Common myeloid progenitor, CD34-positive (primary cell): Measurements from ENCODE around the gene HIGD2B.
"Not testable (repeated sequence)": the region's sequence is repeated elsewhere in the genome, so short reads cannot be mapped to it uniquely, and the experiment has no call there.

Experiments
- CTCF ChIA-PET: fragments of 350-600 bp; sonication (Branson Sonifier 250); formaldehyde crosslinking; loops from one replicate; lab custom pipeline; 2021; ENCODE audit warnings: antibody characterized with exemption; lab: Charles Lee
- POLR2A ChIA-PET: fragments of 350-600 bp; sonication (Branson Sonifier 250); formaldehyde crosslinking; loops from one replicate; lab custom pipeline; 2021; ENCODE audit warnings: antibody characterized with exemption; lab: Charles Lee
- DNase-seq, 3 donors: peaks; one replicate each; pipeline versions ENCODE4 v3.0.0 to v3.0.0-alpha.2; 2013
- H3K27ac ChIP-seq, 2 experiments: 1 replicate in 1 of 2; 2 replicates in 1 of 2; pipeline ENCODE4 v1.7.0; 2013; ENCODE audit warnings: inconsistent platforms in 2 of 2, low read length in 2 of 2, mild to moderate bottlenecking in 2 of 2, low read depth in 1 of 2, moderate library complexity in 1 of 2; ENCODE audit not compliant: severe bottlenecking in 2 of 2, insufficient read depth in 1 of 2, poor library complexity in 1 of 2
- H3K27me3 ChIP-seq, 5 experiments: replicated peaks in 2 of 5; 1 replicate in 3 of 5; 2 replicates in 2 of 5; pipeline versions ENCODE4 v1.6.1 to v1.7.0; 2013; ENCODE audit warnings: low read length in 4 of 5, mild to moderate bottlenecking in 2 of 5, moderate library complexity in 2 of 5, inconsistent platforms in 1 of 5; ENCODE audit not compliant: insufficient read depth in 5 of 5, control insufficient read depth in 4 of 5
- H3K36me3 ChIP-seq, 4 experiments: 1 replicate in 2 of 4; 2 replicates in 2 of 4; pipeline versions ENCODE4 v1.6.1 to v1.7.0; 2013; ENCODE audit warnings: low read length in 3 of 4, control low read depth in 1 of 4, mild to moderate bottlenecking in 1 of 4; ENCODE audit not compliant: control insufficient read depth in 4 of 4, insufficient read depth in 4 of 4
- H3K4me1 ChIP-seq, 4 experiments: 1 replicate in 3 of 4; 2 replicates in 1 of 4; pipeline versions ENCODE4 v1.6.1 to v1.7.1; 2013; ENCODE audit warnings: low read length in 3 of 4, mild to moderate bottlenecking in 3 of 4, control low read depth in 1 of 4, inconsistent platforms in 1 of 4, moderate library complexity in 1 of 4; ENCODE audit not compliant: control insufficient read depth in 4 of 4, insufficient read depth in 4 of 4; ENCODE audit errors: control extremely low read depth in 1 of 4
- H3K4me3 ChIP-seq, 7 experiments: 1 replicate in 4 of 7; 2 replicates in 3 of 7; pipeline versions ENCODE4 v1.5.1 to v1.7.0; 2013; ENCODE audit warnings: mild to moderate bottlenecking in 7 of 7, low read length in 6 of 7, moderate library complexity in 6 of 7, inconsistent platforms in 2 of 7, low read depth in 2 of 7, control low read depth in 1 of 7; ENCODE audit not compliant: insufficient read depth in 4 of 7, control insufficient read depth in 1 of 7; ENCODE audit errors: extremely low read depth in 1 of 7
- H3K9me3 ChIP-seq, 5 experiments: 1 replicate in 4 of 5; 2 replicates in 1 of 5; pipeline versions ENCODE4 v1.6.1 to v1.7.1; 2013; ENCODE audit warnings: low read length in 4 of 5, mild to moderate bottlenecking in 2 of 5, inconsistent platforms in 1 of 5, low read depth in 1 of 5, moderate library complexity in 1 of 5; ENCODE audit not compliant: control insufficient read depth in 4 of 5, insufficient read depth in 2 of 5; ENCODE audit errors: control extremely low read depth in 1 of 5
- WGBS: methylation state at CpG from one replicate; pipeline ENCODE4 v1.1.5; 2013; ENCODE audit not compliant: insufficient coverage; 5-methylcytosine and 5-hydroxymethylcytosine counted together

Gene HIGD2B

DNA sequence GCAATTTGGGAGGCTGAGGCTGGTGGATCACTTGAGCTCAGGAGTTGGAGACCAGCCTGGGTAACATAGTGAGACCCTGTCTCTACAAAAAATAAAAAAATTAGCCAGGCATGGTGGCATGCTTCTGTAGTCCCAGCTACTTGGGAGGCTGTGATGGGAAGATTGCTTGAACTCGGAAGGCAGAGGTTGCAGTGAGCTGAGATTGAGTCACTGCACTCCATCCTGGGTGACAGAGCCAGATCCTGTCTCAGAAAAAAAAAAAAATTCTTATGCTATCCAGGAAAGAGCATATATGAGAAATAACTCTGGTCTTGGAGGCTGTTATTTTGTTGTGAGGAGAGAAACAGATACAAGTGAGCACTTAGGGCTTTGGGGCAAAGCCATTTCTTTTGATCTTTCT, 42.3 kb upstream of the HIGD2B start:
- H3K4me1 ChIP-seq, H3K27ac ChIP-seq, H3K9me3 ChIP-seq, DNase-seq, H3K4me3 ChIP-seq, H3K36me3 ChIP-seq, POLR2A ChIA-PET, H3K27me3 ChIP-seq: not testable (repeated sequence)
- CTCF ChIA-PET = interaction anchor here (1.2 to 9.1 kb wide), 3 partner anchors 7 to 47 kb away, joined by 3 to 65 read pairs (median 5); no protein-coding TSS in a partner anchor
- WGBS = 93% methylated on average over 1 of the region's 1 CpG

DNA sequence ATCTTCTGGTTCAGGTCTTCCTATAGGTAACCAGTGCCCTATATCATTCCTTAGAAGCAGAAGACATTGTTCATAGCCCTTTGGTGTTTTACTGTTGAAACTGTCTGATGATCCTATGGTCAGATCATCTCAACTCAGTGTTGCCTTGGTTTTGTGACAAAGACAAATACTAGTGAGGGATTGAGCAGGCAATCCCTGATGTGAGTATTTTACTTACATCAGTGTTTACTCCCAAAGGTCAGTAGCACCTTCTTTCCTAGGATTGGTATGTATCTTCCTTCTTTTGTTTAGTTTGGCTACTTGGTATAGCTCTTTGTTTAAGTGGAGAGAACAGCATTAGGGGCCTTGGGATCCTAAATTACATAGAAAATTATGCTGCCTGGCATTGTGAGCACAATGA, 41.2 kb upstream of the HIGD2B start:
- Histone ChIP-seq H3K27me3 (no peaks in the 10 kb centered on the region), H3K36me3 (peaks cover 0 to 2% (median 0%) of the 10 kb centered on the region in 4 experiments), H3K4me1 (no peaks in the 10 kb centered on the region), H3K9me3 (no peaks in the 10 kb centered on the region), H3K27ac (no peak overlapping the region), H3K4me3 (no peak overlapping the region)
- POLR2A ChIA-PET = no interaction called here
- CTCF ChIA-PET = interaction anchor here (1.0 to 1.5 kb wide), 2 partner anchors 9 to 18 kb away, joined by 3 to 4 read pairs; no protein-coding TSS in a partner anchor
- no peak for DNase-seq

DNA sequence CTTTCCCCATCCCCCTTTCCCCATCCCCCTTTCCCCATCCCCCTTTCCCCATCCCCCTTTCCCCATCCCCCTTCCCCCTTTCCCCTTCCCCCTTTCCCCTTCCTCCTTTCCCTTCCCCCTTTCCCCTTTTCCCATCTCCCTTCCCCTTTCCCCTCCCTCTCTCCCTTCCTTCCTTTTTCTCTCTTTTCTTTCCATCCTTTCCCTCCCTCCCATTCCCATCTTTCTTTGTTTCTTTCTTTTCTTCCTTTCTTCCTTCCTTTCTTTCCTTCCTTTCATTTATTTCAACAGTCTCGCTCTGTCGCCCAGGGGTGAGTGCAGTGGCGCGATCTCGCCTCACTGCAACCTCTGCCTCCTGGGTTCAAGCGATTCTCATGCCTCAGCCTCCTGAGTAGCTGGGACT, 39.9 kb upstream of the HIGD2B start:
- CTCF ChIA-PET = interaction anchor here (0.9 to 1.0 kb wide), 2 partner anchors 8 to 25 kb away, joined by 3 read pairs; no protein-coding TSS in a partner anchor
- H3K4me1 ChIP-seq, DNase-seq, H3K4me3 ChIP-seq, H3K36me3 ChIP-seq, POLR2A ChIA-PET, H3K9me3 ChIP-seq, H3K27me3 ChIP-seq, H3K27ac ChIP-seq: not testable (repeated sequence)
- WGBS = 93% methylated on average over 6 of the region's 6 CpGs

DNA sequence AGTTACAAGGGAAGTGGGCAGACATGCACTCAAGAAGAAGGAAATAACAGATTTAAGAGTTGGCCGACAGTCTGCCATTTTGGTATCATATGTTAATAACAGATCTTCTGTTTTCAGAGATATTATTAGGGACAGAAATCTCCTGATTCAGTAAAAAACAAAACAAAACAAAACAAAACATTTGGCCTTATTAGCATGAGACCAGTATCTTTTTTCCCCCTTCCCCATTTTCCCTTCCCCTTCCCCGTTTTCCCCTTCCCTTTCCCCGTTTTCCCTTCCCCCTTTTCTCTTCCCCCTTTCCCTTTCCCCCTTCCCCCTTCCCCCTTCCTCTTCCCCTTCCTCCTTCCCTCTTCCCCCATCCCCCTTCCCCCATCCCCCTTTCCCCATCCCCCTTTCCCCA, 39.5 kb upstream of the HIGD2B start:
- WGBS = 100% methylated on average over 1 of the region's 3 CpGs
- ChIA-PET POLR2A (no interaction called here), CTCF (interaction anchor here (1.7 kb wide), 1 partner anchor 35 kb away, joined by 3 read pairs; no protein-coding TSS in a partner anchor)
- H3K36me3 ChIP-seq = no peaks in the 10 kb centered on the region
- no peaks in the 10 kb centered on the region for H3K27me3 ChIP-seq
- no peak overlapping the region for H3K4me3 ChIP-seq
- no peak overlapping the region for H3K27ac ChIP-seq
- DNase-seq = no peak
- no peaks in the 10 kb centered on the region for H3K4me1 ChIP-seq
- no peaks in the 10 kb centered on the region for H3K9me3 ChIP-seq

DNA sequence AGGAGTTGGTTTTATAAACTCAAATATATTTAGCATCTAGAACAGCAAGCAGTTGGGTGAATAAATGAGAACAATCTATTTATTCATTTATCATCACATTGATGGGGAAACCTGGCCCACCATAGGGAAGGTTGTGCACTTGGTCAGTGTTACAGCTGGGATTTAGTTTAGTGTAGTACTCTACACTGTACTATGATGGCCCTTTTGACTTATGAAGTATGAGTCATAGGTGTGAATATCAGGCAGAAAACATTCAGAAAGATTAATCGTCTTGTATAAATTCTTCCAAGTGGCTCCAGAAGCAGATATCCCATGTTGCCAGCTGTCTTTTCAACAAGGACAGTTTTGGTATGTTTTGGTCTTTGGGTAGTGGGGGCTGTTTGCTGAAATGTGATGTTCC, 38.0 kb upstream of the HIGD2B start:
- ChIA-PET POLR2A (no interaction called here), CTCF (interaction anchor here (0.9 to 7.1 kb wide), 9 partner anchors 9 to 386 kb away, joined by 3 to 65 read pairs (median 3); no protein-coding TSS in a partner anchor)
- no peak for DNase-seq

DNA sequence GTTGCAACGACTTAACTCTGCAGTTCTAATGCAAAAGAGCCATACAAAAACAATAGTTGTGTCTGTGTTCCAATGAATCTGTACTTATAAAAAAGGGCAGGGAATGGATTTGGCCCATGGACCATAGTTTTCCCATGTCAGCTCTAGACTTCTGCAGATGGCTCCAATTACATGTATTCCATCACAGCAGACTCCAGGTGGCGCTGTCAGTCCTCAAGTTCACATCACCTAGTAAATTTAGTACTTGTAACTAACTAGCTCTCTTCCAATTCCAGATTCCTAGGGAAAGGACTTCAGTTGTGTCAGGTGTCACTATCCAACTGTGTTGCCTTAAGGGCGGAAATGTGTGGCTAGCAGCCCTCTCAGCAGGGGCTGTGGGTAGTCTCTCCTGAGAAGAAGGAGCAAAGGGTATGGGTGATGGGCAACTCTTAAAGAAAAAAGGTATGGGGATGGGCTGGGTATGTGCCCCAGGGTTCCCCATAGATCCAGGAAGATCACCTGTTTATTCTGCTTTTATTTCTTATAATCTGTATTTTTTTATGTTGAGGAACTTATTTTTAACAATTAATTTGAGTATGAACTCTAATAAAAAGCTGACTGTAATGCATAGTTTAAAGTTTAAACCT, 36.2 kb upstream of the HIGD2B start:
- no peaks in the 10 kb centered on the region for H3K9me3 ChIP-seq
- ChIA-PET POLR2A (no interaction called here), CTCF (interaction anchor here (0.5 to 7.1 kb wide), 22 partner anchors 9 to 556 kb away, joined by 3 to 65 read pairs (median 4); no protein-coding TSS in a partner anchor)
- no peak overlapping the region for H3K4me3 ChIP-seq
- WGBS = 88% methylated on average over 1 of the region's 3 CpGs
- H3K27ac ChIP-seq = no peak overlapping the region
- peak; percentile 64 to 80 (median 70) for DNase-seq
- H3K36me3 ChIP-seq = no peaks in the 10 kb centered on the region
- no peaks in the 10 kb centered on the region for H3K4me1 ChIP-seq
- no peaks in the 10 kb centered on the region for H3K27me3 ChIP-seq

More for the DNA sequence above, 38.0 kb upstream of the HIGD2B start:
- WGBS = no CpG with 5 or more reads among the region's 1 CpG
- Histone ChIP-seq H3K36me3 (no peaks in the 10 kb centered on the region), H3K4me3 (no peak overlapping the region), H3K27ac (no peak overlapping the region), H3K9me3 (no peaks in the 10 kb centered on the region), H3K27me3 (no peaks in the 10 kb centered on the region), H3K4me1 (no peaks in the 10 kb centered on the region)

DNA sequence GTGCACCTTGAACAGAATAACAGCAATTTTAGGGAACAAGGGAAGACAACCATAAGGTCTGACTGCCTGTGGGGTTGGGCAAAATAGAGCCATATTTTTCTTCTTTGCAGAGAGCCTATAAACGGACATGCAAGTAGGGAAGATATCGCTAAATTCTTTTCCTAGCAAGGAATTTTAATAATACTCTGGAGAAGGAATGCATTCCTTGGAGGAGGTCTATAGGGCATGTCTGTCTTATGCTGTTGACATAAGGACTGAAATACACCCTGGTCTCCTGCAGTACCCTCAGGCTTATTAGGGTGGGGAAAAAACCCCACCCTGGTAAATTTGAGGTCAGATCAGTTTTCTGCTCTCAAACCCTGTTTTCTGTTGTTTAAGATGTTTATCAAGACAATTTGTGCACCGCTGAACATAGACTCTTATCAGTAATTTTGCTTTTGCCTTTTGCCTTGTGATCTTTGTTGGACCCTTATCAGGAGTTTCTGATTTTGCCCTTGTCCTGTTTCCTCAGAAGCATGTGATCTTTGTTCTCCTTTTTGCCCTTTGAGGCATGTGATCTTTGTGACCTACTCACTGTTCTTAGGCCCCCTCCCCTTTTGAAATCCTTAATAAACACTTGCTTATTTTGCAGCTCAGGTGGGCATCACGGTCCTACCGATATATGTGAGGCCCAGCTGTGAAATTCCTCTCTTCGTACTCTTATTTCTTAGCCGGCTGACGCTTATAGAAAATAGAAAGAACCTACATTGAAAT, 22.7 kb upstream of the HIGD2B start:
- H3K27ac ChIP-seq, H3K4me1 ChIP-seq, CTCF ChIA-PET, H3K4me3 ChIP-seq, H3K27me3 ChIP-seq, H3K36me3 ChIP-seq, H3K9me3 ChIP-seq, POLR2A ChIA-PET: not testable (repeated sequence)
- 86% methylated on average over 7 of the region's 8 CpGs for WGBS
- peak in 1 of 3 donors; percentile 15 for DNase-seq
